Measurements from ENCODE around the gene IQCK. TPM values are rescaled to one million over a fixed set of nuclear protein-coding genes. Genes with fewer than 3 reads are reported as not detected.

The IQCK gene
- total and polyA plus RNA-seq, 2 donors (not counting 3 experiments of a cell fraction or from before 2014, with no cell fraction given): 17.2 to 18.1 TPM

DNA sequence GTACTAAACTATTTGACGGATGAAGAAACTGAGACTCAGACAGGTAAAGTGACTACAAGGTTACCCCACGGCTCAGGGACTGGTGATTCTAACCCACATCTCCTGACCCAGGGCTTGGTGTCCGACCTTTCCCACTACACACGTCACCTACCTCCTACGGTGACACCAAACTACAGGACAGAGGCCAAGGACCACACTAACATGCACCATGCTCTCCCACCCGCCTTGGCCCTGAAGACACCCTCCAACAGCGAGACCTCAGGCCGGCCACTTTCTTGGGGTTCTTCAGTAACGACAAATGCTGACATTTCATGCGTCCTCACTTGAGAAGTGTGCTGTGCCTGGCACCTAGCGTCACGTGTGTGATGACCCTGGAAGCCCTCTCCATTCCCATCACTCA, 6.4 kb upstream of the IQCK start:
- H3K9ac ChIP-seq (replicated peaks; ENCODE audit: extremely low read depth, insufficient read depth, low read length): no peak overlapping the region
- intact Hi-C loops (cut with micrococcal nuclease) (no loop called here), dilution Hi-C loops (cut with MboI; ENCODE audit: extremely low pct_ligation_motif_present, low sequenced_read_pairs) (no loop called here)
- no peaks in the 10 kb centered on the region for H3K27me3 ChIP-seq (ENCODE audit: control insufficient read depth in 2 of 2, insufficient read depth in 2 of 2, low read length in 2 of 2)
- no peak overlapping the region for H2AFZ ChIP-seq (ENCODE audit: low read depth, low read length)
- no peak overlapping the region for H3K4me3 ChIP-seq (replicated peaks in 1 of 3; ENCODE audit: insufficient read depth in 1 of 3, low read depth in 1 of 3, low read length in 3 of 3)
- H3K79me2 ChIP-seq (ENCODE audit: control insufficient read depth, insufficient read depth, low read length): peaks cover 21% of the 10 kb centered on the region
- POLR2A ChIA-PET: interaction anchor here (0.6 kb wide), 1 partner anchor 61 kb away, joined by 3 read pairs; no protein-coding TSS in a partner anchor
- CTCF ChIA-PET: interaction anchor here (1.0 to 1.6 kb wide), 3 partner anchors 15 to 176 kb away, joined by 3 to 5 read pairs (median 4); no protein-coding TSS in a partner anchor
- no peaks in the 10 kb centered on the region for H4K20me1 ChIP-seq (replicated peaks; ENCODE audit: control insufficient read depth, extremely low read depth, insufficient read depth, low read length)
- no peaks in the 10 kb centered on the region for H3K9me3 ChIP-seq (replicated peaks; ENCODE audit: control insufficient read depth, insufficient read depth, low read length)
- BruUV-seq (replicated peaks): no TSS peak
- no peak for TF ChIP-seq CTCF (IDR thresholded peaks at IDR 0.05; ENCODE audit: extremely low read depth in 1 of 2, insufficient read depth in 1 of 2, low read depth in 1 of 2, low read length in 2 of 2)
- no peak for TF ChIP-seq POLR2AphosphoS5 (IDR thresholded peaks at IDR 0.05; ENCODE audit: insufficient read depth, low read depth, low read length)
- no peak for TF ChIP-seq MYC (IDR thresholded peaks at IDR 0.05; ENCODE audit: low read depth, low read length)
- no peak for TF ChIP-seq JUN (IDR thresholded peaks at IDR 0.05; ENCODE audit: borderline replicate concordance, insufficient read depth, insufficient read length, low read depth)
- TF ChIP-seq FOS (IDR thresholded peaks at IDR 0.05; ENCODE audit: borderline replicate concordance, insufficient read depth, low read length): no peak
- no peak for TF ChIP-seq POLR2A (IDR thresholded peaks at IDR 0.05; ENCODE audit: low read depth, low read length)
- H3K4me2 ChIP-seq (ENCODE audit: insufficient read depth, low read length): no peak overlapping the region
- H3K27ac ChIP-seq (ENCODE audit: insufficient read depth, low read depth, low read length): no peak overlapping the region
- peaks cover 7% of the 10 kb centered on the region for H3K4me1 ChIP-seq (ENCODE audit: control insufficient read depth, extremely low read depth, insufficient read depth, low read length)
- FAIRE-seq (no peak), DNase-seq (ENCODE audit: low read depth, low spot score) (no peak)
- no peaks in the 10 kb centered on the region for H3K9me1 ChIP-seq (replicated peaks; ENCODE audit: control insufficient read depth, extremely low read depth, insufficient read depth, low read length)
- H3K36me3 ChIP-seq (ENCODE audit: control insufficient read depth in 2 of 2, extremely low read depth in 1 of 2, insufficient read depth in 2 of 2, low read length in 2 of 2): peaks cover 0 to 11% of the 10 kb centered on the region in 2 experiments

All from endothelial cell of umbilical vein (primary cell).